ENCODE data around the gene IL1RN.

Gene IL1RN

DNA sequence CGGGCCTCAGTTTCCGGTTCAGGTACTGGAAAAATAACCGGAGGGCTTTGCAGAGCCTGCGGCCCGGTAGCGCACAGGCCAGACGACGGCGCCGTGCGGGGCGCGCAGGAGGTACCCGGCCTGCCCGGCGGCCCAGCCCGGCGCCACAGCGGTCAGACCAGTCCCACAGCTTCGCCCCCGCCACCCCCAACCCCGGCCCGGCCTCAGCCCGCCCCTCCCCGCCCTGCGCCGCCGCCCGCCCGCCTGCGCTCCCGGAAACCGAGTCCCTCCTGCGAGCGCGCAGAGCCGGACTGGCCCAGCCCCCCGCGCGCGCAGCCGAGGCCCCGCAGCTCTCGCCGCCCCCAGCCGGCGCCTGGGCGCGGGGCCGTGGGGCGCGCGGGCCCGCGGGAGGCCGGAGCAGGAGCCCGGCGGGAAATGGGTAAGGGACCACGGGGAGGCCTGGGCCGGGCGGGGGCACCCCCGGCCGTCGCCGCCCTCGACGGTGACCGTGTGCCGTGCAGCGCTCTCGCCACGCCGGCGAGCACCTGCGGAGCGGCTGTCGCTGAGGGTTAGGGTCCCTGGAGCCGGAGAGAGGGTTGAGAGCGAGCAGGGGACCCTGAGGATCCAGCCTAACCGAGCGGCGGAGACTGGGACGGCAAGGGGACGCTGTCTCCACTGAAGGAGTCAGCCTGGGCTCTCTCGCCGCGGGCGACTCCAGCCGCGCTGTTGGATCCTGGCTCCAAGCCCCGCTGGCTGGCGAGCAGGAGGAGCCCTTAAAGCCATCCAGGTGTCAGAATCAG, 29.9 kb downstream of the IL1RN start:
- H3K27me3 Mint-ChIP-seq: no peaks in the 10 kb centered on the region
- H3K27ac Mint-ChIP-seq (ENCODE audit: low read depth): no peak overlapping the region
- H3K4me1 Mint-ChIP-seq: peaks cover 23% of the 10 kb centered on the region
- ATAC-seq (replicated peaks; ENCODE audit: extremely low read depth, poor library complexity, severe bottlenecking): peak; percentile 84
- no peaks in the 10 kb centered on the region for H3K9me3 Mint-ChIP-seq
- no peak for DNase-seq (ENCODE audit: low spot score in 2 of 2)
- H3K36me3 Mint-ChIP-seq (ENCODE audit: insufficient read depth): peaks cover 2% of the 10 kb centered on the region
- peak overlapping the region; percentile 81 for H3K4me3 Mint-ChIP-seq

DNA sequence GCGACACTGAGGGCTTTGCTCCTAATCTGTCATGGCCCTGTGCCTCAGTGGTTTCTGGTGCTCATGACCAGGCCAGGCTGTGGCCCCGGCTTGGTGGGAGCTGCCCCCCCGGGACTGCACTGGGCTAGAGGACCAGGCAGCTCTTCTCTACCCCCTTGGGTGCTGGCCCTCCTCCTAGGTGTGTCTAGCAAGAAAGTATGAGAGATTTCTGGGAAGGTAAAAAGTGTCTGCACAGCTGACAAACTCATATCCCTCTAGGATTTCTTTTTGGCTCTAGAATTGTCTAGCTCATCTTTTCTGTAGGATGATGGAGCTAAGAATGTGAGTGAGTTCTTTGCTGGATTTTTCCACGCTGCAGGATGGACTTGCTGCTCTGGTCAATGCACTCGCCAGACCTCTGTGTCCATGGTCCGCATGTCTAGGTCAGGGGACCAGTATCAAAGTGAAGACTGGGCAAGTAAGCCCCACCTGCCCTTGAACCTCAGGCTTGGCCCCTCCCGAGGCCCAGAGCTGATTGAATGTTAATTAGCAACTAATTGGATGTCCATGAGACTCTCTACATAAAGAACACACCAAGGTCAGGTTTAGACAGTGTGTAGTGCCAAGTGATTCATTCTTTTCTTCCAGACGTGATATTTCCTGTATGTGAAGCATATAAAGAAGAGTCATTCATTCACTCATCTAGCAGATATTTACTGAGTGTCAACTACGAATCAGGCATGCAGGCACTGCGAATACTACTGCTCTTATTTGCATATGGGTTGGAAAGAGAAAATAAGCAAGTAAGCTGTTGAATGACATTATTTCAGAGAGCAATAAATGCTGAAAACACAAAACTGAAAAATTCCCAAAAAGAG, 30.7 kb downstream of the IL1RN start:
- no peak for DNase-seq (ENCODE audit: low spot score in 2 of 2)
- H3K36me3 Mint-ChIP-seq (ENCODE audit: insufficient read depth): peaks cover 2% of the 10 kb centered on the region
- no peaks in the 10 kb centered on the region for H3K9me3 Mint-ChIP-seq
- no peak for ATAC-seq (replicated peaks; ENCODE audit: extremely low read depth, poor library complexity, severe bottlenecking)
- peak overlapping the region; percentile 81 for H3K4me3 Mint-ChIP-seq
- H3K27ac Mint-ChIP-seq (ENCODE audit: low read depth): peak overlapping the region; percentile 49
- H3K4me1 Mint-ChIP-seq: peaks cover 30% of the 10 kb centered on the region
- no peaks in the 10 kb centered on the region for H3K27me3 Mint-ChIP-seq

DNA sequence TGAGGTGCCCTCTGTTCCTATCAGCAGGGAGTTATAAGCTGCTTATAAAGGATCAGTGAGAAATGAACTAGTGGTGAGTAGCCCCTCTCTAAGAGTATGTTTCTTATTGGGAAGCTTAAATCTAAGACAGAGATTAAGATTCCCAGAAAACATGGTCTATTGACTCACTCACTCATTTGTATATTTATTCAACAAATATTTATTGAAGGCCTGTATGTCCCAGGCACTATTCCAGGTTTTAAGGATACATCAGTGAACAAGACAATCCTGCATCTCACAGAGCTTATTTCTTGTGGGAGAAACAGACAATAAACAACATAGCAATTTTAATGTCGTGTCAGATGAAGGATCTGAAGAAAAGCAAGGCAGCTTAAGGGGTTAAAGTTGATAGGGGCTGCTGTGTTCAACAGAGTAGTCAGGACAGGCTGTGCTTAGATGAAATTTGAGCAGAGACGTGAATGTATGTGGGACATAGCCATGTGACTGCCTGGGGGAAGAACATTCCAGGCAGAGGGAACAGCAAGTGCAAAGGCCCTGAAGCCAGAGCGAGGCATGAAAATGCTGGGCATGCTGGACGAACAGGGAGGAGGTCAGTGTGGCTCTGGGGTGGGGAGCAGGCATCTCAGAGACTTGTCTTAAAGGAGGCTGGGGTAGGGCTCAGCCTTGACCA, 31.6 kb downstream of the IL1RN start:
- peaks cover 2% of the 10 kb centered on the region for H3K36me3 Mint-ChIP-seq (ENCODE audit: insufficient read depth)
- ATAC-seq (replicated peaks; ENCODE audit: extremely low read depth, poor library complexity, severe bottlenecking): no peak
- H3K27ac Mint-ChIP-seq (ENCODE audit: low read depth): no peak overlapping the region
- H3K4me1 Mint-ChIP-seq: peaks cover 33% of the 10 kb centered on the region
- H3K9me3 Mint-ChIP-seq: no peaks in the 10 kb centered on the region
- no peaks in the 10 kb centered on the region for H3K27me3 Mint-ChIP-seq
- DNase-seq (ENCODE audit: low spot score in 2 of 2): no peak
- no peak overlapping the region for H3K4me3 Mint-ChIP-seq

DNA sequence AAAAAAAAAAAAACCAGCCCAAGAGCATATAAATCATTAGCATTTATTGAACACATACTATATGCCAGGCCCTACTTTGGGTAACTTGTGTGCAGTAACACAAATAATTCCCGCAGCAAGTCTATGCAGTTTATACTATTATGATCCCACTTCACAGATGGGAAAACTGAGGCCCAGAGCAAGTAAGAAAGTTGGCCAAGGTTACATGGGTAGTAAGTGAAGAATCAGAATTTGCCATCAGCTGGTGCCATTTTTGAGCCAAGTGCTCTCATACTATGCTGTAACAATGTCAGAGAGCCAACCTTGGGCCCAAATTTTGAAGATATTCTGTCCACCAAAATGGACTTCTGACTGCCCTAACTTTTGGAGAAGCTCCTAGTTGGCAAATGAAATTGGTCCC, 32.9 kb downstream of the IL1RN start:
- DNase-seq (ENCODE audit: low spot score in 2 of 2) (no peak), ATAC-seq (replicated peaks; ENCODE audit: extremely low read depth, poor library complexity, severe bottlenecking) (no peak)
- H3K27ac Mint-ChIP-seq (ENCODE audit: low read depth): no peak overlapping the region
- H3K27me3 Mint-ChIP-seq: no peaks in the 10 kb centered on the region
- no peak overlapping the region for H3K4me3 Mint-ChIP-seq
- peaks cover 2% of the 10 kb centered on the region for H3K36me3 Mint-ChIP-seq (ENCODE audit: insufficient read depth)
- H3K9me3 Mint-ChIP-seq: no peaks in the 10 kb centered on the region
- H3K4me1 Mint-ChIP-seq: peaks cover 43% of the 10 kb centered on the region

DNA sequence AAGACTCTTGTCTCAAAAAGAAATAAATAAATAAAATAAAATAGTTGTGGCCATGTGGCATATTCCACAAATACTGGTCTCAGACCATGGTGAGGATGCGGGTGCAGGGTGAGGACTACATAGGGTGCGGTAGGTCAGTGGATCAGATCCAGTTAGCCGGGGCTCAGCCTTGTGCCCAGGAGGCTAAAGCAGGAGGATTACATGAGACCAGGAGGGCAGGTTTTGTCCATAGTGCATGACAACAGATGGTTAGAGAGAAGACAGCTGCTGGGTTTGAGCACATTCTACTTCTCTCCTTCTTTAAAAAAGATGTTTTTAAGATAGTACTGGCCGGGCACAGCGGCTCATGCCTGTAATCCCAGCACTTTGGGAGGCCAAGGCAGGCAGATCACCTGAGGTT, 33.6 kb downstream of the IL1RN start:
- DNase-seq (ENCODE audit: low spot score in 2 of 2) (no peak), ATAC-seq (replicated peaks; ENCODE audit: extremely low read depth, poor library complexity, severe bottlenecking) (no peak)
- H3K27ac Mint-ChIP-seq (ENCODE audit: low read depth): no peak overlapping the region
- H3K36me3 Mint-ChIP-seq (ENCODE audit: insufficient read depth): peaks cover 2% of the 10 kb centered on the region
- no peaks in the 10 kb centered on the region for H3K9me3 Mint-ChIP-seq
- no peaks in the 10 kb centered on the region for H3K27me3 Mint-ChIP-seq
- peaks cover 43% of the 10 kb centered on the region for H3K4me1 Mint-ChIP-seq
- no peak overlapping the region for H3K4me3 Mint-ChIP-seq

DNA sequence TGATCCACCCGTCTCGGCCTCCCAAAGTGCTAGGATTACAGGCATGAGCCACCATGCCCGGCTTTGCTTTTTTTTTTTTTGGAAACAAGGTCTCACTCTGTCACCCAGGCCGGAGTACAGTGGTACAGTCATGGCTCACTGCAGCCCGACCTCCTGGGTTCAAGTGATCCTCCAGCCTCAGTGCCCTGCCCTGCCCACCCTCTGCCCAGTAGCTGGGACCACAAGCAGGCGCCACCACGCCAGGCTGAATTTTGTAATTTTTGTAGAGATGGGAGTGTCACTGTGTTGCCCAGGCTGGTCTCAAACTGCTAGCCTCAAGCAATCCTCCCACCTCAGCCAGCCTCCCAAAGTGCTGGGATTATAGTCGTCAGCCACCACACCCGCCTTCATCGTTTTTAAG, 34.8 kb downstream of the IL1RN start:
- peaks cover 42% of the 10 kb centered on the region for H3K4me1 Mint-ChIP-seq
- no peaks in the 10 kb centered on the region for H3K27me3 Mint-ChIP-seq
- H3K9me3 Mint-ChIP-seq: no peaks in the 10 kb centered on the region

DNA sequence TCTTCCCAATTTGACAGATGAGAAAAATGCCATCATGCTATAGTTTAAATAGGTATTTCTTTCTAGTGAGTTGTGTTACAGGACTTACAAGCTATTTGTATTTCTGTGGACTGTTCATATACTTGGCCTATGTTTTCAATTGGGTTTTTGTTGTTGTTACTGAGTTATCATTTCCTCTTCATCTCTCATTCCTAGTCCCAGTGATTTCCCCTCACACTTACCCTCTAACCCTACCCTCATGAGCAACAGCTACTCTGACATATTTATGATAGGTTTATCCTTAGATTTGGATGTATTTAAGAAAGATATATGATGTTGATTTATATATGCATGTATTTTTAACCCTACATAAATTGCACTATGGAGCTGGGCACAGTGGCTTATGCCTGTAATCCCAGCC, 35.5 kb downstream of the IL1RN start:
- Mint-ChIP-seq H3K4me3 (no peak overlapping the region), H3K27ac (ENCODE audit: low read depth) (no peak overlapping the region), H3K36me3 (ENCODE audit: insufficient read depth) (peaks cover 1% of the 10 kb centered on the region), H3K27me3 (no peaks in the 10 kb centered on the region), H3K9me3 (no peaks in the 10 kb centered on the region), H3K4me1 (peaks cover 47% of the 10 kb centered on the region)
- DNase-seq (ENCODE audit: low spot score in 2 of 2) (no peak), ATAC-seq (replicated peaks; ENCODE audit: extremely low read depth, poor library complexity, severe bottlenecking) (no peak)

More for the DNA sequence above, 34.8 kb downstream of the IL1RN start:
- no peak for DNase-seq (ENCODE audit: low spot score in 2 of 2)
- Mint-ChIP-seq H3K36me3 (ENCODE audit: insufficient read depth) (peaks cover 2% of the 10 kb centered on the region), H3K27ac (ENCODE audit: low read depth) (no peak overlapping the region), H3K4me3 (no peak overlapping the region)
- no peak for ATAC-seq (replicated peaks; ENCODE audit: extremely low read depth, poor library complexity, severe bottlenecking)

DNA sequence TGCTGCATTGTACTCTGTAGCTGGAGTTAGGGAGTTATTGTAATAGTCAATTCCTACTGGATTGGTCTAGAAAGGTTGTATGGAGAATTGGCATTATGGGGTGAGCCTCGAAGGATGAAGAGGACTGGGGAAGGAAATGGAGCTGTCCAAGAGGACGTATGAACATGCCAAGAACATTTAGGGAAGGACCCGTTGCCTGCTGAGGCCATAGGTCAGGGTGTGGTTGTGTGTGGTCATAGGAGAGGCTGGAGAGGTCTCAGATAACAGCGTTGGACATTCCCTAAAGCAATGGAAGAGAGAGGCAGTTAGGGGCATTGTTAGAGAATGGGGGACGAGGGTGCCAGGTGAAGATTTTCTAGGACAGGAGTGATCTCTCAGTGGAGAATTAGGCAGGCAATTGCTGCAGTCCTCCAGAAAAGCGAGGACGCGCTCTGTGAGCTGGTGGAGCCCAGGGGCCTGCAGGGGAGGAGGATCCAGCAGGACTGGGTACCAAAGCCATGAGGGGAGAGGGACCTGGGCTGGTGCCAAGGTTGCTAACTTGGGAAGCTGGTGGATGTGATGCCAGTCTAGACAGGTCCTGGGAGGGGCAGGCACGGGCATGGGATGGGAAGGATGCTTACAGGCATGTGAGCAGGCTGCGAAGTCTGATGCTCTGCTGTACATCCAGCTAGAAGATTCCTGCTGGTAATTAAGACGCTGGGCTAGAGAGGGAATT, 37.0 kb downstream of the IL1RN start:
- ATAC-seq (replicated peaks; ENCODE audit: extremely low read depth, poor library complexity, severe bottlenecking) (no peak), DNase-seq (ENCODE audit: low spot score in 2 of 2) (no peak)
- Mint-ChIP-seq H3K36me3 (ENCODE audit: insufficient read depth) (peaks cover 3% of the 10 kb centered on the region), H3K9me3 (no peaks in the 10 kb centered on the region), H3K4me1 (peaks cover 48% of the 10 kb centered on the region), H3K27me3 (no peaks in the 10 kb centered on the region), H3K4me3 (no peak overlapping the region), H3K27ac (ENCODE audit: low read depth) (peak overlapping the region; percentile 50)

DNA sequence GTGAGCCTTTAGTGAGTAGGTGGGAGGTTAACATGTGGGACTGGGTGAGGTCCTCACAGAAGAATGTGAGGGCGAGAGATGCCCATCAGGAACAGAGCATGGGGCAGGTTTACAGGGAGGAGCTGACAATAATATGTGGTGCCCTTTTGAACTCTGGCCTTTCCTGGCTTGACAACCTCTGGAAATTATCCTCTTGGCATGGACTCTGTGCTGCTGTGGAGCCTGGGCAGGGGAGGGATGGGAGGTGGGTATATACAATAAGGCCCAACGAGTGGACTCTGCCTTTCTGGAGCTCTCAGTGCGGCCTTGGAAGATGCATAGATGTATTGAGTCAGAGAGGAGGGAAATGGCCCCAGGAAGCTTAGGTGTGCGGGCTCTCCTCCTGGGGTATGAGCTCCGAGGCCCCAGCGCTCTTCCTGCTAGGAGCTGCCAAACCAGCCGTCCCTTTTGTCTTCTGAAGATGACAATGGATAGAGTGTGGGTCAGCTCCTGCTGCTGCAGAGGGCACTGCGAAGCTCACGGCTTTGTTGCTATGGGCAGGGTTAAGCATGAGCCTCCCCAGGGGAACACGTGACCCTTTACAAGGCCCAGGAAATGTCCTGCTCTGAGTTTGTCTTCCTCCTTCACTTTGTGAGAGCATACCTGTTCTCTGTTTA, 37.7 kb downstream of the IL1RN start:
- ATAC-seq (replicated peaks; ENCODE audit: extremely low read depth, poor library complexity, severe bottlenecking) (no peak), DNase-seq (ENCODE audit: low spot score in 2 of 2) (no peak)
- Mint-ChIP-seq H3K4me1 (peaks cover 54% of the 10 kb centered on the region), H3K4me3 (no peak overlapping the region), H3K9me3 (no peaks in the 10 kb centered on the region), H3K27ac (ENCODE audit: low read depth) (peak overlapping the region; percentile 50), H3K27me3 (no peaks in the 10 kb centered on the region), H3K36me3 (ENCODE audit: insufficient read depth) (peaks cover 3% of the 10 kb centered on the region)

DNA sequence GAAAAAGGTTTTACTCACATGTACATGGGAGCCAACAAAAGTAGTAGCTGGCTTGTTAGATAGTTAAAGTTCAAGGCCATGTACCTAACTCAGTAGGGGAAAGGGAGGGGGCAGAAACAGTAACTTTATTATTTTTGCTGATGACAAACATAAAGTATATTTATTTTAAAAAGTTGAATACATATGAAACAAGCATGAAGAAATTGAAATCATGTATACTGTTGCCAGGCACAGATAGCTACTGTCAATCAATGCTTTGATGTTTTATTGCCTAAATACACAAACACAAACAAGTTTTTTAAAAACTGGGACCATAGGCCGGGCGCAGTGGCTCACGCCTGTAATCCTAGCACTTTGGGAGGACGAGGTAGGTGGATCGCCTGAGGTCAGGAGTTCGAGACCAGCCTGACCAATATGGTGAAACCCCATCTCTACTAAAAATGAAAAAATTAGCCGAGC, 38.8 kb downstream of the IL1RN start:
- no peak overlapping the region for H3K4me3 Mint-ChIP-seq
- no peak for ATAC-seq (replicated peaks; ENCODE audit: extremely low read depth, poor library complexity, severe bottlenecking)
- H3K27ac Mint-ChIP-seq (ENCODE audit: low read depth): peak overlapping the region; percentile 68
- peaks cover 3% of the 10 kb centered on the region for H3K36me3 Mint-ChIP-seq (ENCODE audit: insufficient read depth)
- peaks cover 58% of the 10 kb centered on the region for H3K4me1 Mint-ChIP-seq
- H3K27me3 Mint-ChIP-seq: no peaks in the 10 kb centered on the region
- no peak for DNase-seq (ENCODE audit: low spot score in 2 of 2)
- H3K9me3 Mint-ChIP-seq: no peaks in the 10 kb centered on the region

DNA sequence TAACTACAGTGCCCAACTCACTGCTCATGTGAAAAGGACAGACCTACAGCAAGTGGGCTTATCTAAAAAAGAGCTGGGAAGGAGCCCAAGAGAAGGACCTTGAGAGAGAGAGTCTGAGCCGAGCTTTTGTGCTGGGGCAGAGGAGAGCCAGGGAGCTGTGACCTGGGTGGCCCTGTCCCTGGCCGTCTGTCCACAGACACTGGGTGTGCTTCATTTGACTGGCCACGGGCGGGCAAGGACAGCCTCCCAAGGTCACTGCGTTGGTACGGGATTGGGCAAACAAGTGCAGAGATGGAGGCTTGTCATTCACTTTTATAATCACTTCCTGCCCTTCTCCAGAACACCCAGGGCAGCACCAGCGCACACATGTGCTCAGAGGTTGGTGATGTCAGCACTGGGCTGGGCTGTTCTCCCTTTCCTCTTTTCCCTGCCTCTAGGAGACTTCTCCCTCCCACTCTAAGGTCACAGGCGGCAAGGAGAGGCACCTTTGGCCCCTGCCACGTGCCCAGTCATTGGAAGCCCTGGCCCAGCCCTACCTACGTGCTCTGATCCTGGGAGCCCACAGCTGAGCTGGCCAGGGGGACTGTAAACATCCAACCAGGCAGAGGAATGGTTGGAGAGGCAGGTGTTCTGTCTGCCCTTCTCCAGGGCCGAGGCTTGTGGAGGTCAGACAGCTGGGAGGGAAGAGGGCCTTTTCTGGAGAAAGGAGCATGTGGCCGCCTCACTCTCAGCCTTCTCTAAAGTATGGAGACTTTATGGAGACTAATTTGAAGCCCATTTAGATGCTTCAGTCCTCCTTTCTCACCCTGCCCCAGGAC, 39.9 kb downstream of the IL1RN start:
- peaks cover 67% of the 10 kb centered on the region for H3K4me1 Mint-ChIP-seq
- peak overlapping the region; percentile 47 for H3K4me3 Mint-ChIP-seq
- DNase-seq (ENCODE audit: low spot score in 2 of 2): no peak
- no peaks in the 10 kb centered on the region for H3K27me3 Mint-ChIP-seq
- peaks cover 3% of the 10 kb centered on the region for H3K36me3 Mint-ChIP-seq (ENCODE audit: insufficient read depth)
- peak overlapping the region; percentile 84 for H3K27ac Mint-ChIP-seq (ENCODE audit: low read depth)
- no peaks in the 10 kb centered on the region for H3K9me3 Mint-ChIP-seq
- peak; percentile 25 for ATAC-seq (replicated peaks; ENCODE audit: extremely low read depth, poor library complexity, severe bottlenecking)

Data from central memory CD8-positive, alpha-beta T cell (primary cell).